Activated CD8-positive, alpha-beta memory T cell treated with anti-CD3 and anti-CD28 coated beads for 24 hours (primary cell): Measurements from ENCODE around the gene TTLL5.

Experiments used
- DNase-seq: peaks from one replicate; pipeline ENCODE4 v3.0.0-alpha.2; 2020

Gene TTLL5

GRCh38 chr14:75999511-76000190 lies 338.6 kb downstream of the TTLL5 start:
- DNase-seq, result no peak

GRCh38 chr14:76002383-76002782 lies 341.3 kb downstream of the TTLL5 start:
- DNase-seq, result no peak
